ENCODE measurements around the gene NEO1.
A peak's percentile ranks its signal among the peaks of the same experiment; 100 is the strongest.
"Not testable (repeated sequence)": the region's sequence is repeated elsewhere in the genome, so short reads cannot be mapped to it uniquely, and the experiment has no call there.

The NEO1 gene

DNA sequence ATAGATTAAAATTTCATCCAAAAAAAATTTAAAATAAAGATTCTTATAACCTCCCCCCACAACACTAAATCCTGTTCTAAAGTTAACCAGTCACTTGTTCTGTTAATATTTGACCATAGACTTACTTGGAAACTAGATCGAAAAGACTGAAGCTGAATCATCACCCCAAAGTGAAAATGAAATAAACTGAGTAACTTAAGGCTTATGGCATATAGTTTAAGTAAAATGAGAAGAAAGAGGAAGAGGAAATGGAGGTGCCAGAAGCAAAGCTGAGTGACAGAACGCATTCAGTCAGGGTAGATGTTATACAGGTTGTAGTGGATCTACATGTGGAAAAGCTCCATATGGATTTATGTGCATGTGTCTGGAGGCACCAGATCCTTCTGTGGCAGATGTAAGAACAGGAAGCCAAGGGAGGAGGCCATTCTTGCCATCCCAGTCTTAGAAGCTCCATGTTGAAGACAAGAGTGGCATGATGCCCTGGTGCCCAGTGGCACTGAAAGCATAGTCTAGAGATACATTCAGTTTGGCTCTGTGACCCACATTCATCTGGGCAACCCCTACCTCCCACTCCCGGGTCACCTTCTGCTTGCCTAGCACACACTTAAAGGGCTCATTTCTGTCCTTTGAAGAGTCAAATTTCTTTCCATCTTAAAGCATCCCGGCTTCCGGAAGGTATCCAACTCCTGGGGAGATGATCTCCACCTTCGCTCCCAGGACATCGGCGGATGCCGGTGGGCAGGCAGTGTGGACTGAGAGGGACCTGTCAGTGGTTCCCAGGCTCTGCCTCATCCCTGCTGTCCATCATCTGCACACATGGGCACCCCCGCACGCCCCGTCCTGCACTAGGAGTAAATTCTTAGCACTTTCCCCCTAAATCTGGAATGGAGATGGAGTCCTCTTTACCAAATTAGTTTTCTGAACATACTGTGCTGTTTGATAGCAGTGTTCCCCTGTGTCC, 90.8 kb downstream of the NEO1 start:
- no peak for DNase-seq

DNA sequence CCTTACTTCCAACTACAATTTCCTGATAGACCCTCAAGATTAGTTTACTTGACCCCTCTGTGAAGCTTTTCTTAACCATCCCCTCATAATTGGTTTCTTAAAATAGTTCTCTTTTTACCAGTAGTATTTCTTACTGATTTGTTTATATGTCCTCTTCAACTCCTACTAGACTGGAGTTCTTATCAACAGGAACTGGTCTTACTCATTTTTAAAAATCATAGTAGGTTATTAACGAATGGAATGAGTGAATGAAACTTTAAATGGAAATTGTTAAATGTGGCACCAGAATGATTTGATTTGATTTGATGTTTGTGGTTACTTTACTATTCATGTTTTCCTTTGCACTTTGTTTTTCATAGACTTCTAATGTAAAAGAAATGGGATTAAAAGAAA, 91.5 kb downstream of the NEO1 start:
- DNase-seq, result no peak

DNA sequence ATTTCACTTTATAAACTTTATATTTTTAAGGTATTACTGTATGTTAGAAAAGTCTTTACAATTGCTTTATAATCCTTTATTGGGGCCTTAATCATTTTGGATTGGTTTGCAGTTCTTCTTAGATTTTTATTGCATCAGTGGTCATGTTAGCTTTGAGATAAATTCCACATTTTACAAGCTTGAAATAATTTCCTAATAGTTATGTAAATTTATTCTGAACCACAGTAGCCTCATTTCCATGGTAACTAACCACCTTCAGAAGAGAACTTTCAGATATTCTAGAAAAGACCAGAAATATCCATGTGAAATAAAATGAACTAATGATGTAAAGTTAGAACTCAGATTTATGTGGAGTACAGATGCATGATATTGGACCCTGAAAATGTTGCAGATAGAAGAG, 94.2 kb downstream of the NEO1 start:
- DNase-seq, result no peak

DNA sequence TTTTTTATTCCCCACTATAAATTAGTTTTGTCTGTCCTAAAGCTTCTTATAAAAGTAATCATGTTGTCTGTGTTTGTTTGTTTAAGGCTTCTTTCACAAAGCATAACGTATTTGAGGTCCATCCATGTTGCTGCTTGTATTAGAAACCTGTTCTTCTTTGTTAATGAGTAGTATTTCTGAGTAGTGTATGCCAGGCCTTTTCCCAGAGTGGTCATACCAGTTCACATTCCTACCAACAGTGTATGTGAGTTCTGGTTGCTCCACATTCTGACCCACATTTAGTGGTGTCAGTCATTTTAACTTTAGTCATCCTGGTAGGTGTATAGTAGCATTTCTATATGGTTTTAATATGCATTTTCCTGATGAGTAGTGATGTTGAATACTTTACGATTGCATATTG, 98.6 kb downstream of the NEO1 start:
- no peak for DNase-seq

DNA sequence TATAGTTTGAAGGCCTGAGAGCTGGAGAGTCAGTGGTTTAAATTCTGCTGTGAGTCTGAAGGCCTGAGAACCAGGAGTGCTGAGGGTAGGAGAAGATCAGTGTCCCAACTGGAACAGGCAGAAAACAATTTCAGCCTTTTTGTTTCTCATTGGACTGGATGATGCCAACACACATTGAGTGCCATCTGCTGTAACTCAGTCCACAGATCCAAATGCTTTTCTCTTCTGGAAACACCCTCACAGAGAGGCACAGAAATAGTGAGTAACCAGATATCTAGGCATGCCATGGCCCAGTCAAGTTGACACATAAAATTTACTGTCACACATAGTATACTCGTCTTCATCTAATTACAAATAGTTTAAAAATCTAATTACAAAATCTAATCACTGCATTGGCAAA, 100.8 kb downstream of the NEO1 start:
- DNase-seq, result no peak

DNA sequence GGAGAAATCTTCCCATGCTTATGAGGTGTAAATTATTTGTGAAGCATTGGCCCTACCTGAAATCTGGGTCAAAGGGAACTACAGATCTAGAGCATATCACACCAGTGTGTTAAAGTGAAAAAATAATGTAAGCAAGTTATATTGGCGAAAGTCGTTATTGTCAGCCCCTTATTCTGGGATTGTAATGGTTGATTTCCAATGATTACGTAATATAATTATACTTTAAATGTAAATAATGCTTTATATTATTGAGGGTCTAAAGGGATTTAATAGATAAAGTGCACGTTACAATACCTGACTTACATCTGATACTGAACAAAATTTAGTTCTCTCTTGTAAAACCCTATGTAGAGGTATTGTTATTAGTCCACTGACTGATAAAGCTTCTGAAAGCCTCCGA, 101.2 kb downstream of the NEO1 start:
- no peak for DNase-seq

DNA sequence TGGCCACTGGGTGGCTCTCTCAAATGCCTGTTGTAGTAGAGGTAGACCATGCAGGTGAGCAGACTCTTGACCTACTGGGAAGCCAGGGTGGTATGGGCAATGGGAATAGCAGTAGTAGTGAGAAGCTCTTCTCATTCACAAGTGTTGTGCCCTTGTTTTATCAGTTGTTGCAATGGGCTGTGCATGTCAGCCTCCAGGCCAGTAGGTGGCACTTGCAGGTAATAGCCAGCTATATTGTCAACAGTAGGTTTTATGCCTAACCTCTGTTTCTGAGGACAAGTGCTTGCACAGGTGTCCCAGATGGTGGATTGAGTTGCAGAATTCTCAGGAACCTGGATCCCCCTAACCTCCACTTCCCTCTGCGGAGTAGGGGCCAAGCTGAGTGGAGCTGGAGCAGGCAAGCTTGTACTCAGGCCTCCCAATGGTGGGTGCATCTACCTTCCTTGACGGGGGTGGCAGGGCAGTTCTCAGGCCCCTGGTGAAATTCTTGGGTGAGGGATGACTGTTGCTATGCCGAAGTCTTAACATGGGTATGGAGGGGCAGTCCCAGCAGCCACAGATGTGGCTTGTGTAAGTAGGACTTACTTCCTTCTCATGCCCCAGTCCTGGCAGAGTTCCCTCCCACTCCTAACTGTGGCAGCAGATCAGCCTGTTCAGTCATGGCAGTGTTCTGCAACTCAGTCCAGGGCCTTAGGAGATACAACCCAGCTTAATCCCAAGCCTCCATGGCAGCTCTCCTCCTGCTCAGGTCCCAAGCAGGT, 104.3 kb downstream of the NEO1 start:
- DNase-seq, result no peak

DNA sequence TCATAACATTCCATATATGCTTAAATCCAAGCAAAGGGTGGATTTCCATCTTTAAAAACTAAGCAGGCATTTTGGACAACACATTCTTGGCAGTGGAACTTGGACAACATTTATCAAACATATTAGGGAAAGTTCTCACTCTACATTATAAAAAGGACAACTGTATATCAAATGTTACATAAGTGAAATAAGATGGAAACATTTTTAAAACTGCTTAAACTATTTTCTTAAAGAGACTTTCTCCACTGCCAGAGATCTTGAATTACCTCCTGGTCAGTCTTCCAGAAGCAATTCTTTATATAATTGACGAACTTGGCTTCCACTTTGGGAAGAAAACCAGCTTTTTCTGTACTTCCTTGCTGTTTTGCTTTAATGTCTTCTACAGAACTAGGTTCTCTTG, 109.3 kb downstream of the NEO1 start:
- no peak for DNase-seq

DNA sequence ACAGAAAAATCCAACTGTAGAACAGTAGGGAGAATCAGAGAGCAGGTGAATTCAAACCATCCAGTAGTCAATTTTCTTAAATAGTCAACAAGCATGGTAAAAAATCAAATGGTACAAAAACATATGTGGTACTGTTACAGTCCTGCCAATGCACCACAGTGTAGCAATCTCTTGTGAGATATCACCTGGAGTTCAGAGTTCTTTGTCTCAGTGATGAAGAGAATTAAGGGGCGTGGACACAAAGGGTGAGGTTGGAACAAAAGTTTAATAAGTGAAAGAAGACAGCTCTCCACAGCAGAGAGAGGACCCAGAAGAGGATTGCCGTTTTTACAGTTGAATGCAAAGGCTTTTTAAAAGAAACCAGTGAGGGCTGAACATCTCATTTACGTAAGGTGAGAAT, 113.2 kb downstream of the NEO1 start:
- no peak for DNase-seq

DNA sequence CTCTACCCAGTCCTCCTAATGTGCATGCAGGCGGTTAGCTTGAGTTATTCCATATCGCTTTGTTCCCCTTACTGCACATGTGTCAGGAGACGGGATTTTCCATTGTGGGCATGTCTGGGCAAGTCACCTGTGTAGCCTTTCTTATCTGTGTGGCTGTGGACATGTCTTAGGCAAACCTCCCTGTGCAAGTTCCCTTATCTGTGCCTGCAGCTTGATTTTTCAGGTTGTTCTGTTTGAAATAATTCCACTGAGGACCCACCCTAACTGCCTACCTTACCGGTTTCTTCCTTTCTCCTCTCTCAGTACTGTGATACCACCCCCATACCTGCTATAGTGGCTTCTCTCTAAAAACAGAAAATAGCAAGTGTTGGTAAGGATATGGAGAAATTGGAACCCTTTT, 113.6 kb downstream of the NEO1 start:
- no peak for DNase-seq

DNA sequence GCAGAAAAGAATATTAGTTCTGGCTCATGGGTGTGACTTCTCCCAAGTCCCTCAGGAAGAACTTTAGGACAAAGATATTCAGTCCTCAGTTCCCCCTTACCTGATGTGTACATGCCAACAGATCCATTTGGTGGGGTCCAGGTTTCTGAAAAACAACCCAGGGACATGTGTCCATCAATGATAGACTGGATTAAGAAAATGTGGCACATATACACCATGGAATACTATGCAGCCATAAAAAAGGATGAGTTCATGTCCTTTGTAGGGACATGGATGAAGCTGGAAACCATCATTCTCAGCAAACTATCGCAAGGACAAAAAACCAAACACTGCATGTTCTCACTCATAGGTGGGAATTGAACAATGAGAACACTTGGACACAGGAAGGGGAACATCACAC, 114.4 kb downstream of the NEO1 start:
- not testable (repeated sequence) for DNase-seq

DNA sequence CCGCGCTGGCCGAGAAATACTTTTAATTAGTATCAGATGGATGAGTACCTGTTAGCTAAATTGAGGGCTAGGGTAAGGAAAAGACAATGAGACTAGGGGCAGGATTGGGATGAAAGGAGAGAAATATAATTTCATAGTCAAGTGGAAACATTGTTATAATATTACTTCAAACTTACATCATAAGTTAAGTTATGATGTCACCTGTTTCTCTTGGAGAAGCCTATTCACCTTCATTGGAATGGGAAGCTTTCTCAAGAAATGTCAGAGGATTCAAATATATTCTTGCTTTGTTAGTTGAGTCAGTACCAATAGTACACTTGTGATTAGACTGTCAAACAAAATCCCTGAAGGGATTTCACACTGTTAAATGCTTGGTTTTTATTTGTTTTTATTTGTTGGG, 116.2 kb downstream of the NEO1 start:
- DNase-seq, result no peak

DNA sequence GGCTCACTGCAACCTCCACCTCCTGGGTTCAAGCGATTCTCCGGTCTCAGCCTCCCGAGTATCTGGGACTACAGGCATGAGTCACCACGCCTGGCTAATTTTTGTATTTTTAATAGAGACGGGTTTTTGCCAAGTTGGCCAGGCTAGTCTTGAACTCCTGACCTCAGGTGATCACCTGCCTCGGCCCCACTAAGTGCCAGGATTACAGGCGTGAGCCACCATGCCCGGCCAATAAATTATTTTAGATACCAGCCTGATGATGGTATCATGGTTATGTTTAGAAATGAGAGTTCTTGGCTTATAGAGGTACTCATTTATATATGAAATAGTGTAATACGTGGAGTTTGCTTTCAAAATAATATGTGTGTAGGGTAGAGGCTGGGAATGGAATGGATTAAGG, 119.4 kb downstream of the NEO1 start:
- DNase-seq, result no peak

DNA sequence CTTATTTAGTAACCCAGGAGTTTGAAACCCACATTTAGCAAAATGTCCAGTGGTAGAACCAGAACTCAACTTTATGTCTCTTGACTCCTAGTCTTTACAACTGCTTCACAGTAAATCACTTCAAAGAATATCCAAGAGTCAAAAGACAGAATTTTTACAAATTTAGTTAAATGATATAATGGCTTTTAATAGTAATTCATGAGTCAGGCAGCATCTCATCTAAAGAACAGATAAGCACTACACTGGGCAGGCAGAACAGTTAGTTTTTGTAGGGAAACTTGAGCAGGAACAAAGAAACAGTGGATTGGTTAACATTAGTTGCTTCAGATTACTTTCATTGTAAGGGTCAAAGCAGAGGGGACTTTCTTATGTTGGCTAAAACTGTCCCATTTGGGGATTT, 120.2 kb downstream of the NEO1 start:
- no peak for DNase-seq

DNA sequence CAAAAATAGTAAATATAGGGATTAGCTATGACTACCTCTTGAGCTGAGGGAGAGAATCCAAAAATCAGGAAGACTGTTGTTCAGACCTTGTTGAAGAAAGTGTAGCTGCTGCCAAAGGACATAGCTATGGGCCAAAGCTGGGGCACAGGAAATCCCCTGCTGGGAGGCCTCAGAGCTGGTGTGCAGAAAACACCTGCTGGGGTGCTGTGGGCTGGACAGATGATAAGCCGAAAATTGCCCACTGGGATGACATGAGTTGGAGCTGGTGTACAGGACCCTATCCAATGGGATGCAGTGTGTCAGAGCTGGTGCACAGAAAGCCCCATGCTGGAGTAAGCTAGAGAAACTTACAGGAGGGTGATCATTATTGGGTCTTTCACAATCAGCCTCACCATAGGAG, 121.9 kb downstream of the NEO1 start:
- DNase-seq, result no peak

DNA sequence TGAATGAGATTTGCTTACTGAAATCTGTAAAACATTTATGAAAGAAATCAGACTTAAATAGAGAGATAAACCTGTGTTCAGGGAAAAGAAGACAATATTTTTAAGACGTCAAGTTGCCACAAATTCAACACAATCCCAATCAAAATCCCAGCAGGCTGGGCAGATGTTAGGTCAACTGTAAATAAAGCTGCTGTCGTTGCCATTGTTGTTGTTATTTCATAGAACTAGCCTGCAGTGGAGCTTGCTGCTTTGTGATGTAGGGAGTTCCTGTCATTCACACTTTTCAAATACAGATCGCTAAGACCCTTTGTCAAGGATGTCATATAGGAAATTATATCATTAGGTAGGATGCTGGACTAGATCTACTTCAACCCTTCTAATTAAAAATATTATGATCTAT, 123.1 kb downstream of the NEO1 start:
- DNase-seq, result peak; percentile 29 to 37

DNA sequence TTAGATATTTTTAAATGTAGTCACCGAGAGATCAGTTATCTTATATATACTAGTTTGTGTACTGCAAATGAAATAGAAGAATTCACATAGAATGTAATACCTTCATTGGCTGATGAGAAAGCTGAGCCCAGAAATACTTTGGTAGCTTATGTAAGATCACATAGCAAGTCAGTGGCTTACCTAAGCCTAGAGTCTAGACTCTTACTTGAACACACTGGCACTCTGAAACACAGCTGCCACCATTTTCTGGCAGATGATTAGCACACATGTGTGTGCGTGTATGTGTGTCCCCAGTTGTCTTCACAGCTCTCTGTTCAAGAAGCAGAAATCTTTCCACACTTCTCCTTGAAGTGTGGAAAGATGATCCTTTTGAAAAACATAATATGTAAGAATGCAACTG, 124.3 kb downstream of the NEO1 start:
- no peak for DNase-seq

DNA sequence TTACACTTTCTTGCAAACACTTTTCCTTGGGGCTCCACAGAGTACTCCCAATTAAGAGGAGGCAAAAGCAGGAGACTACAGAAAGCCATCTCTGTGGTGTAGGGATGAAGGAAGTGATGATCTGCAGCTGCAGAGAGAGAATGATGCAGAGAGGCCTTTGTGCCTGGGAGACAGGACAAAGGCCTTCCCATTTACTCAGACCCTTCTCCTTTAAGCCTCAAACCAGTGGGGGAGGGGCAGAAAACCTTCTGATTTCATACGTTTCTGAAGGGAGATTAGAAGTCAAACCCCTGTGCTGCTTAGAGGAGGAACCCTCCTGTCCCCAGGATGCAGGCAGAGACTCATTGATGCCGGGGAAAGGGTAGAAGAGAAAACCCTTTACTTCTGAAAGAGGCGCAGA, 130.8 kb downstream of the NEO1 start:
- DNase-seq, result no peak

DNA sequence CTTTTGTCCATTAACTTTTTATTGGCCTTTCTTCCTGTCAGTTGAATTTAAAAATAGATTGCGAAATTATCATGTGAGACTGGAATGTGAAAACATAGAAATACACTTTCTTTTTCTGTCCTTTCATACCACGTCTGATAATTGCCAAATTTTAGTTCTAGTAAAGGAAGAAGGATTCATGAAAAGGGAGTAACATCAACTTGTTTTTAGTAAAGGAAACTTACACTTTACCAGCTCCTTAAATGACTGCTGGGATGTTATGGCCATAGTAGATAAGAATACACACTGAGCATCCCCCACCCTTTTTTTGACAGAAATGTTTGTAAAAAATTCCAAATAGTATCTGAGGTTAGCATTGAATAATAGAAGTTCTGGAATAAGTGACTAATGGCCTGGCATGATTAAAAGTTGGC, 137.9 kb downstream of the NEO1 start:
- DNase-seq, result no peak

DNA sequence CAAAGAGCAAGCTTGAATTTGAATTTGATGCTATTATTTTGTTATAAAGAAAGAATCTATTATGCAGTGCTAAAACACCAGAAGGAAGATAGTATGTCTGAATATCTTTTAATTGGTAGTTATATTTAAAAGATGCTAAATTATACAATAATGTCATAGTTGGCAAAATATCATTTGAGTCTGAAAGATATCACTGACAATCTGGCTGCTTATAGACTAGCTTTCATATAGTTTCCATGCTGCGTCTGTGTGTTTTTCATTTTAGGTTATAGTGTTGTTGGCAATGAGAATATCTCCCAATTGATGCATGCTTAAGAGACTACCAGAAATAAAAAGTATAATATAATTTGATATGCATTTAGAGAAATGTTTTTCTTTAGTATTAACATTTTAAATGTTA, 142.9 kb downstream of the NEO1 start:
- DNase-seq, result no peak

DNA sequence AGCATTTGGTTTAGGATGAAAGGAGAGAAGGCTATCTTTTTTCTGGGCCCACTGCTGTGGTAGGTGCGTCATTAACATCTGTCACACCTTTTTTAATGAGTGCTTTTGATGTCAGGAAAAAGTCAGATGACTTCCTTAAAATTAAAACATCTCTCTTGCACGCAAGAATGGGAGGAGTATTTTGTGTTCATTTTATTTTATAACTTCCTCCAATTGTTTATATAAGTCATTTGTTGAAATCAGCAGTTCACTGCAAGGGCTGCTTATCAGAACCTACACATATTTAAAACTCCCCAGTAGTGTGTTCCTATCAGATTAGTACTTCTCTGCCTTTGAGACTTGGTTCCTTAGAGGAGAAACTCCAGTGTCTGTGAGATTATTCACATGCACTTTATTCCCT, 143.8 kb downstream of the NEO1 start:
- no peak for DNase-seq

DNA sequence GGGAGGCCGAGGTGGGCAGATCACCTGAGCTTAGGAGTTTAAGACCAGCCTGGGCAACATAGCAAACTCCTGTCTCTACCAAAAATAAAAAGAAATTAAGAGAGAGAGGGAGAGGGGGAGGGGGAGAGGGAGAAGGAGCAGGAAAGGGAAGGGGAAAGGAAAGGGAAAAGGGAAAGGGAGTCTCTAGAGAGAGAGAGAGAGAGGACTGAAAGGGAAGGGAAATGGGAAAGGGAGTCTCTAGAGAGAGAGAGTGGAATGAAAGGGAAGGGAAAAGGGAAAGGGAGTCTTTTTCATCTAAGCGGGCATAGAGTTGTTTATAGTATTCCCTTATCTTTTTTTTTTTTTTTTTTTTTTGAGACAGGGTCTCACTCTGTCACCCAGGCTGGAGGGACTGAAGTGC, 148.1 kb downstream of the NEO1 start:
- DNase-seq, result no peak

DNA sequence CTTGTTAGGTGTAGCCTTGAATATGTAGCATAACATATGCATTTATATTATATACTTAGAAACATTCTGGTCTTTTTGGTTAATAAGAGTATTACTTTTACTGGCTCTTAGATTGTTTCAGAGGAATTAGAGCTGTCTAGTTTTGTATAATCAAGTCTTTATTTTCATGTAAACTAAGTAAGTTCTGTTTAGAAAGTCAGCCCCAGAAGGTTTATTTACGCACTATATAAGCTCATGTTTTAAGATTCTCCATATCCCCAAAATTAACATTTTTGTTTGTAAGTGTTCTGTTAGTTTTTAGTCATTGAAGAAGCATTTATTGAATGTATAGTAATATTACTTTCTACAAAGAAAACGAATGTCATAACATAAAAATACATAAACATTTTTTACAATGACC, 158.4 kb downstream of the NEO1 start:
- DNase-seq, result no peak

DNA sequence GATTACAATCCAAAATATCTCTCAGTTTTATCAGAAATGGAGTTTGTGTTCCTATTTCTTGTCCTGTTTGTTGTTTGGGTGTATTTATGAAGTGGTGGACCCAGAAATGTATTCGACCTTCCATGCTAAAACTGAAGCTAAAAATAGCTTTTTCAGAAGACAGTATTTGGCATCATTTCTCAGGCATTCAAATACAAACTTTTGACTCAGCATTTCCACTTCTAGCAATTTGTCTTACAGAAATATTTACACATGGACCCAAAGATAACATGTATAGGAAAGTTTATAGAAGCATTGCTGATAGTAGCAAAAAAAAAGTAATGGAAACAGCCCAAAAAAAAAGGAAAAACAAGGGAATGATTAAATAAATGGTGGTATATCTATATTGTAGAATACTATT, 160.2 kb downstream of the NEO1 start:
- no peak for DNase-seq
